HPDE6-E6E7 (cell line): Measurements from ENCODE around the gene SREK1IP1.

Experiments used
- DNase-seq: peaks from one replicate; pipeline ENCODE4 v3.0.0; 2011; ENCODE audit warnings: missing footprints; ENCODE audit errors: extremely low spot score

The SREK1IP1 gene

GRCh38 chr5:64768358-64769312 is at the start of gene SREK1IP1, which contains the start of gene CWC27:
Gene SREK1IP1 (minus strand): TSS chr5:64768691. CDS start chr5:64768517, 174 bp downstream.
Gene CWC27 (plus strand): TSS chr5:64768930. CDS start chr5:64769147, 217 bp downstream.
- DNase-seq: peak; percentile 71

- no peak for DNase-seq
Observed at GRCh38 chr5:64818245-64818644, 49.8 kb upstream of the SREK1IP1 start.

GRCh38 chr5:64814073-64814472 is 45.6 kb upstream of the SREK1IP1 start:
- no peak for DNase-seq

GRCh38 chr5:64811050-64811640 is 42.7 kb upstream of the SREK1IP1 start:
- DNase-seq: peak; percentile 7

GRCh38 chr5:64807520-64807919 is 39.0 kb upstream of the SREK1IP1 start:
- DNase-seq: peak; percentile 3

- DNase-seq: no peak
Observed at GRCh38 chr5:64806537-64806936, 38.0 kb upstream of the SREK1IP1 start.

- no peak for DNase-seq
Observed at GRCh38 chr5:64800926-64801325, 32.4 kb upstream of the SREK1IP1 start.

GRCh38 chr5:64796301-64796700 is 27.8 kb upstream of the SREK1IP1 start:
- DNase-seq: no peak

GRCh38 chr5:64794053-64794770 is 25.7 kb upstream of the SREK1IP1 start:
- no peak for DNase-seq

- DNase-seq: no peak
Observed at GRCh38 chr5:64792469-64792868, 24.0 kb upstream of the SREK1IP1 start.

GRCh38 chr5:64790210-64790609 is 21.7 kb upstream of the SREK1IP1 start:
- DNase-seq: no peak

GRCh38 chr5:64789457-64789856 is 21.0 kb upstream of the SREK1IP1 start:
- no peak for DNase-seq

- no peak for DNase-seq
Observed at GRCh38 chr5:64788156-64788555, 19.7 kb upstream of the SREK1IP1 start.

- DNase-seq: no peak
Observed at GRCh38 chr5:64786372-64786771, 17.9 kb upstream of the SREK1IP1 start.

- peak; percentile 10 for DNase-seq
Observed at GRCh38 chr5:64784451-64785025, 16.0 kb upstream of the SREK1IP1 start.

GRCh38 chr5:64775291-64775690 is 6.8 kb upstream of the SREK1IP1 start:
- no peak for DNase-seq

GRCh38 chr5:64773533-64773932 is 5.0 kb upstream of the SREK1IP1 start:
- no peak for DNase-seq

GRCh38 chr5:64771736-64772135 is 3.2 kb upstream of the SREK1IP1 start:
- no peak for DNase-seq

- DNase-seq: no peak
Observed at GRCh38 chr5:64769855-64770254, 1.4 kb upstream of the SREK1IP1 start.

GRCh38 chr5:64767959-64768357 is 533 bp downstream of the SREK1IP1 start:
- DNase-seq: no peak

- DNase-seq: no peak
Observed at GRCh38 chr5:64766941-64767340, 1.6 kb downstream of the SREK1IP1 start.
